Psoas muscle (tissue), 8 donors: ENCODE data around the gene PSAPL1. TPM values are rescaled to one million over a fixed set of nuclear protein-coding genes. Genes with fewer than 3 reads are reported as not detected.

Experiments
- ATAC-seq, 4 donors: fragments of 200-7000 bp; cut with Tn5 transposase; one replicate each; pipeline ENCODE4 v1.9.1; 2020; ENCODE audit warnings: moderate library complexity in 3 of 4, mild to moderate bottlenecking in 2 of 4
- DNase-seq, 2 donors: peaks; one replicate each; pipeline ENCODE4 v3.0.0-alpha.2; 2020
- H3K27ac ChIP-seq: fragments of 200-600 bp; one replicate; pipeline ENCODE4 v1.8.0; 2022
- H3K27me3 ChIP-seq, 3 donors: fragments of 200-600 bp in 1 of 3; one replicate each; pipeline versions ENCODE4 v1.6.1 to v1.8.0; 2013 to 2022; ENCODE audit warnings: low read length in 2 of 3, mild to moderate bottlenecking in 2 of 3, moderate library complexity in 1 of 3; ENCODE audit not compliant: insufficient read depth in 3 of 3
- H3K36me3 ChIP-seq, 2 donors: fragments of 200-600 bp in 1 of 2; one replicate each; pipeline versions ENCODE4 v1.6.1 to v1.8.0; 2013 to 2022; ENCODE audit warnings: low read depth in 1 of 2, mild to moderate bottlenecking in 1 of 2, moderate library complexity in 1 of 2; ENCODE audit not compliant: insufficient read depth in 1 of 2
- H3K4me1 ChIP-seq: fragments of 200-600 bp; one replicate; pipeline ENCODE4 v1.8.0; 2022
- H3K4me3 ChIP-seq: fragments of 200-600 bp; one replicate; pipeline ENCODE4 v1.8.0; 2022; ENCODE audit warnings: mild to moderate bottlenecking
- H3K9me3 ChIP-seq: fragments of 200-600 bp; one replicate; pipeline ENCODE4 v1.8.0; 2022
- WGBS, 3 donors: extraction: QIAGEN DNeasy Blood & Tissue Kit; methylation state at CpG; one replicate each; pipeline versions ENCODE4 v1.1.6 to v1.1.7; 2013; 5-methylcytosine and 5-hydroxymethylcytosine counted together
- intact Hi-C, 2 donors: fragments of 100-400 bp; cut with DNase I; formaldehyde crosslinking; loops; one replicate each; pipeline versions ENCODE4 v1.11.0 to v1.14.2; 2022
- polyA plus RNA-seq, 3 donors: library from polyadenylated mRNA; stranded (reverse); fragments of 200-250 nt; gene quantifications; one replicate each; pipeline ENCODE4 v1.2.3, GENCODE V29; 2013
- total RNA-seq, 4 donors: library from RNA; stranded (reverse); fragmentation: NEBNext Ultra II Directional in 2 of 4; extraction: Animal tissue kit (Norgen Biotek cat#: 25700) in 2 of 4; gene quantifications; one replicate each; pipeline versions ENCODE4 v1.2.1 to v1.2.4, GENCODE V29; 2021 to 2023
- TF ChIP-seq, protein P1 (sequence below): fragments of 200-600 bp; IDR thresholded peaks from one replicate; pipeline ENCODE4 v1.8.0; 2022; ENCODE audit warnings: antibody characterized with exemption
- donor health status: healthy with polysubstance abuse.
- donor health status: DM: no; HTN: no; CAD: no; lungs with moderate emphysema.
- donor health status: Bipolar disorder and iron deficiency.
- donor health status: healthy.
- donor health status: DM: yes; HTN: yes; CAD: no.
- donor health status: DM: no; HTN: no; CAD: no.
- donor health status: DM: no; HTN: no; CAD: no.
- donor health status: DM: yes; HTN: yes; CAD: no.

PSAPL1 gene
- total and polyA plus RNA-seq, 7 donors, result not detected

DNA sequence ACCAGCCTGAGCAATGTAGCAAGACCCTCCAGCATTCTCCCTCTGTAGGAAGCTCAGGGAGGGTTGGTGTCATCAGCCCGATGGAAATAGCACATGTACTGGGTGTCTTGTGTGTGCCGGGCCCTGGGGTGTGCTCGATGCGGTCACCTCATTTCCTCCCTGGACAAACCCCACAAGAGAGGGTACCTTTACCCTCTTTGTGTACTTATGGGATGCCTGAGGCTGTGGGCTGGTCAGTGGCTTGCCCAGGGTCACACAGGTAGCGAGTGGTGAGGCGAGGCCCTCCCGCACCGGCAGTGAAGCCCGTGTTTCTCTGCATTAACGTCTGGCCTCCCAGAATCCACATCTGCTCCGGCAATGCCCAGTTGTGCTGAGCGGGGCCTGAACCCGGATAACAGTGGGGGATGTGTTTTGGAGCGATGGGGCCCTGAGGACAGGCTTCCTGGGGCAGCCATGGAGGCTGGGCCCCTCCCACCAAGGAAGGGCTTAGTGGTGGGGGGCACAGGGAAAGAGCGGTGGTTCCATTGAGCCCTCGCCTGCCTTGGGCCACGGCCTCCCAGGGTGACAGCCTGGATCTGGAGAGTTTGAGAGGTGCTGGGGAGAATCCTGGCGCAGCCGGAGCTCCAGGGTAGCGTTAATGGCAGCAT, 8.1 kb downstream of the PSAPL1 start:
- intact Hi-C loops, result no loop called here
- DNase-seq (peak in 1 of 2 donors; percentile 39), ATAC-seq (no peak)
- Histone ChIP-seq H3K9me3 (no peaks in the 10 kb centered on the region), H3K4me3 (no peak overlapping the region), H3K4me1 (no peaks in the 10 kb centered on the region), H3K36me3 (no peaks in the 10 kb centered on the region), H3K27ac (no peak overlapping the region), H3K27me3 (peaks cover 0 to 2% (median 0%) of the 10 kb centered on the region in 3 donors)
- TF ChIP-seq, protein P1, sequence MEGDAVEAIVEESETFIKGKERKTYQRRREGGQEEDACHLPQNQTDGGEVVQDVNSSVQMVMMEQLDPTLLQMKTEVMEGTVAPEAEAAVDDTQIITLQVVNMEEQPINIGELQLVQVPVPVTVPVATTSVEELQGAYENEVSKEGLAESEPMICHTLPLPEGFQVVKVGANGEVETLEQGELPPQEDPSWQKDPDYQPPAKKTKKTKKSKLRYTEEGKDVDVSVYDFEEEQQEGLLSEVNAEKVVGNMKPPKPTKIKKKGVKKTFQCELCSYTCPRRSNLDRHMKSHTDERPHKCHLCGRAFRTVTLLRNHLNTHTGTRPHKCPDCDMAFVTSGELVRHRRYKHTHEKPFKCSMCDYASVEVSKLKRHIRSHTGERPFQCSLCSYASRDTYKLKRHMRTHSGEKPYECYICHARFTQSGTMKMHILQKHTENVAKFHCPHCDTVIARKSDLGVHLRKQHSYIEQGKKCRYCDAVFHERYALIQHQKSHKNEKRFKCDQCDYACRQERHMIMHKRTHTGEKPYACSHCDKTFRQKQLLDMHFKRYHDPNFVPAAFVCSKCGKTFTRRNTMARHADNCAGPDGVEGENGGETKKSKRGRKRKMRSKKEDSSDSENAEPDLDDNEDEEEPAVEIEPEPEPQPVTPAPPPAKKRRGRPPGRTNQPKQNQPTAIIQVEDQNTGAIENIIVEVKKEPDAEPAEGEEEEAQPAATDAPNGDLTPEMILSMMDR, result no peak
- WGBS, 3 donors, result 88 to 94% (median 92%) methylated on average over 20 of the region's 20 CpGs

DNA sequence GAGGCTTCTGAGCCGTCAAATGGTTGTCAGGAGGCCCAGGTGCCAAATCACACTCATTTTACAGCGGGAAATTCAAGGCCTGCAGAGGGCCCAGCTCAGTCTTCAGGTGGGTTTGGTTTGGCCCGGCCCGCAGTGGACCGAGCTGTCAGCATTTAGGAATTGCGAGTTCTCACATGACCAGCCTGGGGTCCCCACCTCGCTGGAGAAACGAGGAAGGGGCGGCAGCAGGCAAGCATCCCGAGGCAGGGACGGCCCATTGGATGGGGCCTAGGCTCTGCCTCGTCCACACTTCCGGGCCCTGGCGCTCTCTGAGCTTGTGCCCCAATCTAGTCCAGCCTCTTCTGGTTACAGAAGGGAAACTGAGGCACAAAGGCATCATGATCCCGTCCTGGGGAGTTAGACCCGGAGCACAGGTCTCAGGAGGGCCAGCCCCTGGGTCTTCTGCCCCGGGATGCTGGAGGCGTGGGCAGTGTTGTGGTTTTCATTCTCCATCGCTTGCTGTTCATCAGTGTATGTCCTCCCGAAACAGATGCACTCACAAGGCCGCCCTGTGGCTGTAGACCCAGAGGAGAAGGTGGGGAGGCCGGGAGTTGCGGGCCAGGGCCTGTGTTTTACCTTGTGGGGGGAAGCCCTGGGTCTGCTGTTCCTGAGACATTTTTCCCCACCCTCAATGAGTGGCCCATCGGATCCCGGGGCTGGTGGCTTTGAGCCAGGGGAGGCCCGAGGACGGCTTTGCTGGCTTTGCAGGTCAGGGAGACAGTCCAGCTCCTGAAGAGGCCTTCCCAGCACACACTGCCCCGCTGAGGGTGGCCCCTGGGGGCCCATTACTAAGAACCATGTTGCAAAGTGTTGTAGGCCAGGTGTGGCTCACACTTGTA, 8.9 kb downstream of the PSAPL1 start:
- peak in 1 of 2 donors; percentile 28 for DNase-seq

DNA sequence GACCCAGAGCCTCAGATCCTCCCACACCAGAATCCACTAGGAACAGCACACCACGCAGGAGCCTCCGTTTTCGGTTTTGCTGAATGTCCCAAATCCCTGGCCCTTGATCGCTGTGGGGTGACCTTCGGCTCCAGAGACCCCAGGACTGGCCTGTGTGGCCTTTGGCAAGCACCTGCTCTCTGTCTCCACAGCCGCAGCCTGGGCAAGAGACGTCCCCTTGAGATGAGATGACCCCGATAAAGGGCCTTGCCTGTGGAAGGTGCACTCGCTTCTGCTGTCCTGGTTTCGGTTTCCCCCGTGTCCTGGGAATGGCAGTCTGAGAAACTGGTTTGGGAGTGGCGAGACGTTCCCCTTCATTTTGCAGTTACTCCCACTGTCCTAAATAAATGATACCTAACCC, 9.6 kb downstream of the PSAPL1 start:
- H3K36me3 ChIP-seq, result no peaks in the 10 kb centered on the region
- WGBS, 3 donors, result 88 to 91% (median 89%) methylated on average over 13 of the region's 13 CpGs
- intact Hi-C loops, result no loop called here
- H3K4me3 ChIP-seq, result no peak overlapping the region
- DNase-seq, result peak in 1 of 2 donors; percentile 42
- no peaks in the 10 kb centered on the region for H3K4me1 ChIP-seq
- TF ChIP-seq, protein P1, result no peak
- peaks cover 0 to 2% (median 0%) of the 10 kb centered on the region in 3 donors for H3K27me3 ChIP-seq
- ATAC-seq, result no peak
- H3K9me3 ChIP-seq, result no peaks in the 10 kb centered on the region
- no peak overlapping the region for H3K27ac ChIP-seq

More for the DNA sequence above, 8.9 kb downstream of the PSAPL1 start:
- Histone ChIP-seq H3K9me3 (no peaks in the 10 kb centered on the region), H3K4me1 (no peaks in the 10 kb centered on the region), H3K36me3 (no peaks in the 10 kb centered on the region), H3K4me3 (no peak overlapping the region), H3K27me3 (peaks cover 0 to 2% (median 0%) of the 10 kb centered on the region in 3 donors), H3K27ac (no peak overlapping the region)
- intact Hi-C loops, result no loop called here
- WGBS, 3 donors, result 88 to 90% (median 90%) methylated on average over 25 to 28 of the region's 28 CpGs
- TF ChIP-seq, protein P1, result no peak
- no peak for ATAC-seq

DNA sequence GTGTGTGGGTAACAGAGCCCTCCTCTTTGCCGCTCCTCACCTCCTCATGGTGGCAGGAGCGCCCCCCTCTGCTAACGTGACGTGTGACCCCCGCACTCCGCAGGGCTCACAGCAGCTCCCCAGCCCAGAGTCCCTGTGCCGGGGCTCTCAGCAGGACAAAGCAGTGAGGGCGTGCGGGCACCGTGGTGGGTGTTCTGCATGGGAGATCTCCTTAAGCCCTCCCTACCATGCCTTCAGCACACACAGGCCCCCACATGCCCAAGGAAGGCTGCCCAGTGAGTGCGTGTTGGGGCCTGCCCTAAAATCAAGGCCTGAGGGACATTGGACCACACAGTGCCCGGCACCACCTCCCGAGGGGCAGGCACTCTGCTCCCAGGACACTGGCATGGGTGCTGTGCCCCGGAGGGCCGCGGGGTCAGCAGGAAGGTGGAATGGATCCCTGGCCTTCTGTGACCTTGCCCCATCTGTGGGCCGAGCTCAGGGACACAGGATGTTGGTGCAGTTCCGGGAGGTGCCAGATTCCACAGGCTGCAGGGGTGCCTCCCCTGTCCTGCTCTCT, 10.1 kb downstream of the PSAPL1 start:
- intact Hi-C loops, result no loop called here
- Histone ChIP-seq H3K4me1 (no peaks in the 10 kb centered on the region), H3K36me3 (no peaks in the 10 kb centered on the region), H3K4me3 (no peak overlapping the region), H3K27me3 (peaks cover 0 to 2% (median 0%) of the 10 kb centered on the region in 3 donors), H3K9me3 (no peaks in the 10 kb centered on the region), H3K27ac (no peak overlapping the region)
- 75 to 80% (median 80%) methylated on average over 14 to 18 of the region's 18 CpGs for WGBS, 3 donors
- TF ChIP-seq, protein P1, result no peak
- ATAC-seq (no peak), DNase-seq (peak in 1 of 2 donors; percentile 23)
